Measurements from ENCODE around the gene THAP5. TPM values are rescaled to one million over a fixed set of nuclear protein-coding genes. Genes with fewer than 3 reads are reported as not detected.

The THAP5 gene
- total RNA-seq, 1 experiment from 2014 or later: 28.5 TPM

DNA sequence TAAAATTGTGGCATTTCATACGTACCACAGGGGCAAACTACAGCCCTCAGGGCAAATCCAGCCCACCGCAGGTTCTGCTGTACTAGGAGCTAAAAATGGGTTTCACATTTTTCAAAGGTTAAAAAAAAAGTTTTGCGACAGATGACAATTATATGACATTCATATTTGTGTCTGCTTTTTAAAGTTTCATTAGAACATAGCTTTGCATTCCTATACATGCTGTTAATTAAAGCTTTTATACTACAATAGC is 42.8 kb downstream of the THAP5 start:
- H3K36me3 ChIP-seq (ENCODE audit: low read depth): no peaks in the 10 kb centered on the region; the same call in 1 of the 2 replicates
- H3F3A ChIP-seq (ENCODE audit: insufficient read depth, low read depth): peaks cover 53% of the 10 kb centered on the region
- ChIA-PET CTCF (interaction anchor here (0.7 kb wide), 1 partner anchor 898 kb away, joined by 3 read pairs; no protein-coding TSS in a partner anchor), POLR2A (ENCODE audit: unreplicated experiment) (no interaction called here)
- peak overlapping the region; percentile 68 for H3K4me3 ChIP-seq
- H3K4me1 ChIP-seq (replicated peaks; ENCODE audit: insufficient read depth): peaks cover 56% of the 10 kb centered on the region
- no peak for TF ChIP-seq CTCF (conservative IDR thresholded peaks at IDR 0.05)
- TF ChIP-seq EZH2 (IDR thresholded peaks at IDR 0.05; ENCODE audit: low read depth): no peak
- H2AFZ ChIP-seq: peak overlapping the region; percentile 77
- H3K9me3 ChIP-seq (ENCODE audit: insufficient read depth, low read depth): no peaks in the 10 kb centered on the region
- BruUV-seq (replicated peaks): TSS peak; percentile 88
- H3K4me2 ChIP-seq: peak overlapping the region; percentile 85
- H3K79me2 ChIP-seq (ENCODE audit: low read depth): peaks cover 44% of the 10 kb centered on the region
- H3K9me2 ChIP-seq (ENCODE audit: insufficient read depth): no peaks in the 10 kb centered on the region
- H3K27ac ChIP-seq: peak overlapping the region; percentile 96
- H4K20me1 ChIP-seq (ENCODE audit: insufficient read depth): no peaks in the 10 kb centered on the region
- intact Hi-C loops (cut with micrococcal nuclease; ENCODE audit: unreplicated experiment): loop anchor here (1.0 to 10.0 kb wide), 4 partner anchors 43 to 1752 kb away; partner anchors contain the start of genes DNAJB9 and THAP5
- no peaks in the 10 kb centered on the region for H3K27me3 ChIP-seq (ENCODE audit: insufficient read depth, low read depth)
- DNase-seq: no peak

DNA sequence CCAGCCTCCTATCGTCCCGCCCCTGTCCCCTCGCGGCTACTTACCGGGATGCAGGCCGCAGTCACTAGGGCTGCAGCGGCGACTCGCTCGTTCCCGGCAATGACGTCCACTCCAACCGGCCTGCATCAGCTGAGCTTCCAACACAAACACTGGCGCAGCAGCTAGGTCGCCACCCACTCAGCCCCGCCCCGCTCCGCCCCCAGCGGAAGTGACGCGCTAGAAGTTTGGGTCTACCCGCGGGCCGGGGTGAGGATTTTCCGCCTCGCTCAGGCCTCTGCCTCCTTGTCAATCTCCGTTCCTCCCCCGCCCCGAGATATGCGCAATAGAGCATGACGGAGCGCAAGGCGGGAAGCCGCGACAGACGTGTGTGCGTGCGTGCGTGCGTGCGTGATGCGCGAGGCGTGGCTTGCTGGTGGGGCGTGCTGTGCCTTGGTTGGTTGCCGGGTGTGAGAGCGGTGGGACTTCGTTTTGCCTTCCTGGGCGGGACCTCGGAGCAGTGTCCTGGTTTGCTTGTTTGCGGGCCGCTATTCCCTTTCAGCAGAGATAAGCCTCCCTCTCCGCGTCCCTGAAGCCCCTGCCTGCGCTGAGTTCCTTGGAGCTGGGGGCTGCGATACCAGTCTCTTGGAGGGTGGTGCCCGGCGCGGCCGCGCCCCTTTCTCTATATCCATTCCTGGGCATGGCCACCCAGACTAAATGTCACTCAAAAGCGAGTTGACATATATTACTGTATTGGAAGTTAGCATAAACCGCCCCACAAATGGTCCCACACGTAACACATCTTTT is 43.3 kb downstream of the THAP5 start, which contains the start of gene PNPLA8:
TSS of gene PNPLA8 (minus strand) at position 151 of the 783 bp plus-strand sequence. CDS start 10,644 bp downstream, outside the sequence.
- CTCF ChIA-PET: interaction anchor here (0.6 to 0.7 kb wide), 2 partner anchors 429 to 897 kb away, joined by 3 to 5 read pairs; no protein-coding TSS in a partner anchor
- POLR2A ChIA-PET (ENCODE audit: unreplicated experiment): interaction anchor here (0.5 to 1.3 kb wide), 9 partner anchors 29 to 556 kb away, joined by 3 to 9 read pairs (median 5); partner anchors contain the start of genes DNAJB9 and THAP5

More for the DNA sequence above, 43.3 kb downstream of the THAP5 start, which contains the start of gene PNPLA8:
- Histone ChIP-seq H3K27me3 (ENCODE audit: insufficient read depth, low read depth) (no peaks in the 10 kb centered on the region), H3K36me3 (ENCODE audit: low read depth) (peaks cover 2% of the 10 kb centered on the region; the same call in 1 of the 2 replicates), H3K4me3 (peak within 1 kb of the TSS; percentile 68), H3K79me2 (ENCODE audit: low read depth) (peaks cover 49% of the 10 kb centered on the region), H3K27ac (peak within 1 kb of the TSS; percentile 96), H4K20me1 (ENCODE audit: insufficient read depth) (no peaks in the 10 kb centered on the region), H3F3A (ENCODE audit: insufficient read depth, low read depth) (peaks cover 53% of the 10 kb centered on the region), H3K9me2 (ENCODE audit: insufficient read depth) (no peaks in the 10 kb centered on the region), H3K4me1 (replicated peaks; ENCODE audit: insufficient read depth) (peaks cover 56% of the 10 kb centered on the region), H3K9me3 (ENCODE audit: insufficient read depth, low read depth) (no peaks in the 10 kb centered on the region), H3K4me2 (peak within 1 kb of the TSS; percentile 86), H2AFZ (peak within 1 kb of the TSS; percentile 77)
- intact Hi-C loops (cut with micrococcal nuclease; ENCODE audit: unreplicated experiment): loop anchor here (1.0 to 10.0 kb wide), 4 partner anchors 43 to 1751 kb away; partner anchors contain the start of genes DNAJB9 and THAP5
- no TSS peak for BruUV-seq (replicated peaks)
- DNase-seq: peak; percentile 98 to 100
- no peak for TF ChIP-seq EZH2 (IDR thresholded peaks at IDR 0.05; ENCODE audit: low read depth)
- no peak for TF ChIP-seq CTCF (conservative IDR thresholded peaks at IDR 0.05)
